ENCODE results near the gene COL20A1. TPM values are rescaled to one million over a fixed set of nuclear protein-coding genes. Genes with fewer than 3 reads are reported as not detected.
A peak's percentile ranks its signal among the peaks of the same experiment; 100 is the strongest.

Gene COL20A1
- total RNA-seq, 4 donors from 2014 or later = not detected

DNA sequence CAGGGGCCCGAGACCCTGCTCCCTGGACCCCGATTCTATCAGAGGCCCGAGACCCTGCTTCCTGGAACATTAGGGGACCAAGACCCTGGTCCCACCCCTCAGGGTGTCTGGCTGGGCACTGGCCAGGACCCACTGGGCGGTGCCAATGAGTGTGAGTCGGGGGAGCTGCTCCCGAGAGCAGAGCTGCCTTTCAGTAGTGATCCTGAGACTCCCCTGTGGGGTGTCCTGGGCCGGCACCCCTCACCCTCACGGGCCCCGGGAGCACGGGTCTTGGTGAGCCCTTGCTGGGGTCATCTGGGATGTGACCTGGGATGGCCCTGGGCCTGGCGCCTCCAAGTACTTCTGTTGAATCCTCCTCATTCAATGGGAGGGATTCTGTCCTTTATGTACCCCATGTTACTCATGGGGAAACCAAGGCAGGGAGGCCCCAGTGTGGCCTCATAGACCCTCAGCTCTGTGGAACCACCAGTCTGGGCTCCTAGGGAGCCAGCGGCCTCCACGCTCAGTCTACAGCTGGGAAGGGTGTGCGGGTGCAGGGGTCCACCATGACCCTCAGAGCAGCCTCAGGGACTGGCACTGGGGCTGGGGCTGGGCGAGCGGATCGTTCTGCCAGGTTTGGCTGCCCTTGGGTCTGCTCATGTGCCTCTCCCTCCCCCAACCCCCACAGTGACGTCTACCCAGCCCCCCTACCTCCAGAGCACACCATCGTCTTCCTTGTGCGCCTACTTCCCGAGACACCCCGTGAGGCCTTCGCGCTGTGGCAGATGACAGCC, 25.6 kb downstream of the COL20A1 start:
- H3K4me3 ChIP-seq (ENCODE audit: low read depth, poor library complexity, severe bottlenecking) = no peak overlapping the region
- TF ChIP-seq, protein P1, sequence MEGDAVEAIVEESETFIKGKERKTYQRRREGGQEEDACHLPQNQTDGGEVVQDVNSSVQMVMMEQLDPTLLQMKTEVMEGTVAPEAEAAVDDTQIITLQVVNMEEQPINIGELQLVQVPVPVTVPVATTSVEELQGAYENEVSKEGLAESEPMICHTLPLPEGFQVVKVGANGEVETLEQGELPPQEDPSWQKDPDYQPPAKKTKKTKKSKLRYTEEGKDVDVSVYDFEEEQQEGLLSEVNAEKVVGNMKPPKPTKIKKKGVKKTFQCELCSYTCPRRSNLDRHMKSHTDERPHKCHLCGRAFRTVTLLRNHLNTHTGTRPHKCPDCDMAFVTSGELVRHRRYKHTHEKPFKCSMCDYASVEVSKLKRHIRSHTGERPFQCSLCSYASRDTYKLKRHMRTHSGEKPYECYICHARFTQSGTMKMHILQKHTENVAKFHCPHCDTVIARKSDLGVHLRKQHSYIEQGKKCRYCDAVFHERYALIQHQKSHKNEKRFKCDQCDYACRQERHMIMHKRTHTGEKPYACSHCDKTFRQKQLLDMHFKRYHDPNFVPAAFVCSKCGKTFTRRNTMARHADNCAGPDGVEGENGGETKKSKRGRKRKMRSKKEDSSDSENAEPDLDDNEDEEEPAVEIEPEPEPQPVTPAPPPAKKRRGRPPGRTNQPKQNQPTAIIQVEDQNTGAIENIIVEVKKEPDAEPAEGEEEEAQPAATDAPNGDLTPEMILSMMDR (IDR thresholded peaks at IDR 0.05) = no peak
- TF ChIP-seq POLR2A (IDR thresholded peaks at IDR 0.05) = no peak
- peak in 1 of 2 donors; percentile 79 for DNase-seq (ENCODE audit: low spot score in 2 of 2)
- 81 to 91% methylated on average over 10 to 23 of the region's 24 CpGs for WGBS, 2 donors
- intact Hi-C loops (cut with DNase I; ENCODE audit: low total_unique reads) = loop anchor here (10.0 kb wide), 1 partner anchor 66 kb away; no protein-coding TSS in a partner anchor

DNA sequence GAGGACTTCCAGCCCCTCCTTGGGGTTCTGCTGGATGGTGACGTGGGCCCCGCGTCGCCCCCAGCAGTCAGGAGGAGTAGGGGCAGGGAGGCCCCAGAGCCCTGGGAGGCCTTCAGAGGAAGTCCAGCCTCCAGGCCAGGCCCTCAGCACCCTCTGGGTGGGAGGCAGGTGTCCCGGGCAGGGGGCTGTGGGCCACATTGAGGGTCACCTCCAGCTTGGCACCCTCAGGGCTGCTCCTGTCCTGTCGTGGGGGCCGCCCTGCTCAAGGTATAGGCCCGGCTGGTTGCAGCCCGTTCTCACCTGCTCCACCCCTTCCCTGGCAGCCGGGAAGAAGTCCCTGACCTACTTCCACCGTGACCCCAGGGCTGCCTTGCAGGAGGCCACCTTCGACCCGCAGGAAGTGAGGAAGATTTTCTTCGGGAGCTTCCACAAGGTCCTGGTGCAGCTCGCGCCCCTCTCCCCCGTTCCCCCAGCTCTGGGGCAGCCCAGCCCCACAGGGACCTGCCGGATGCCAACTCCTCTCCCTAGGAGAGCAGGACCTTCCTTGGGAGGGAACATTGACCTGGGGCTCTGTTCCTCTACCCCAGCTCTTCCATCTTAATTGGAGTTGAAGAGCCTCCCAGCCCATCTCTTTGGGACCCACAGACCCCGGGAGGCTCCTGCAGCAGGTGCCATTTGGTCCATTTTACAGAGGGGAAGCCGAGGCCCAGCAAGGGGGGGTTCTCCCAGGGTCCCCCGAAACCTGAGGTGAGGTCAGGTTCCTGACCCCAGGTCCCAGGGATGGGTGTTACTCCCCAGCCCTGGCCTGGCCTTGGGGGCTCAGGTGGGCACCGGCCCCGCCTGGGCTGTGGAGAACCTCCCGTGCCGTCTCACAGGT, 26.4 kb downstream of the COL20A1 start:
- intact Hi-C loops (cut with DNase I; ENCODE audit: low total_unique reads) = loop anchor here (10.0 kb wide), 1 partner anchor 65 kb away; no protein-coding TSS in a partner anchor
- DNase-seq (ENCODE audit: low spot score in 2 of 2) = peak in 1 of 2 donors; percentile 67
- TF ChIP-seq, protein P1 (IDR thresholded peaks at IDR 0.05) = no peak
- TF ChIP-seq POLR2A (IDR thresholded peaks at IDR 0.05) = no peak
- 71 to 76% methylated on average over 22 to 23 of the region's 25 CpGs for WGBS, 2 donors
- H3K4me3 ChIP-seq (ENCODE audit: low read depth, poor library complexity, severe bottlenecking) = no peak overlapping the region

DNA sequence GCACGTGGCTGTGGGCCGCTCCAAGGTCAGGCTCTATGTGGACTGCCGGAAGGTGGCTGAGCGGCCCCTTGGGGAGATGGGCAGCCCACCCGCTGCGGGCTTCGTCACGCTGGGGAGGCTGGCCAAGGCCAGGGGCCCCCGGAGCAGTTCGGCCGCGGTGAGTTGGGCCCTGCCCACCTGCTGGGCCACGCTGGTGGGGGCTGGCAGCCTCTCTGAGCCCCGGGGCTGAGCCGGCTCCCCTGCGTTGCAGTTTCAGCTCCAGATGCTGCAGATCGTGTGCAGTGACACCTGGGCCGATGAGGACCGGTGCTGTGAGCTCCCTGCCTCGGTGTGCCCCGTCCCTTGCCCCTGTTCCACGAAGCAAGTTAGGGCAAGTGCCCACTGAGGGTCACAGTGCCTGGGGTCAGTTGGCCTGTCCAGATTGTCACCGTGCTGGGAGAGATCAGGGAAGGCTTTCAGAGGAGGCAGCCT, 27.1 kb downstream of the COL20A1 start:
- no peak overlapping the region for H3K4me3 ChIP-seq (ENCODE audit: low read depth, poor library complexity, severe bottlenecking)
- DNase-seq (ENCODE audit: low spot score in 2 of 2) = peak in 1 of 2 donors; percentile 82
- TF ChIP-seq, protein P1 (IDR thresholded peaks at IDR 0.05) = no peak
- no peak for TF ChIP-seq POLR2A (IDR thresholded peaks at IDR 0.05)
- intact Hi-C loops (cut with DNase I; ENCODE audit: low total_unique reads) = no loop called here
- 50 to 72% methylated on average over 2 of the region's 23 CpGs for WGBS, 2 donors

DNA sequence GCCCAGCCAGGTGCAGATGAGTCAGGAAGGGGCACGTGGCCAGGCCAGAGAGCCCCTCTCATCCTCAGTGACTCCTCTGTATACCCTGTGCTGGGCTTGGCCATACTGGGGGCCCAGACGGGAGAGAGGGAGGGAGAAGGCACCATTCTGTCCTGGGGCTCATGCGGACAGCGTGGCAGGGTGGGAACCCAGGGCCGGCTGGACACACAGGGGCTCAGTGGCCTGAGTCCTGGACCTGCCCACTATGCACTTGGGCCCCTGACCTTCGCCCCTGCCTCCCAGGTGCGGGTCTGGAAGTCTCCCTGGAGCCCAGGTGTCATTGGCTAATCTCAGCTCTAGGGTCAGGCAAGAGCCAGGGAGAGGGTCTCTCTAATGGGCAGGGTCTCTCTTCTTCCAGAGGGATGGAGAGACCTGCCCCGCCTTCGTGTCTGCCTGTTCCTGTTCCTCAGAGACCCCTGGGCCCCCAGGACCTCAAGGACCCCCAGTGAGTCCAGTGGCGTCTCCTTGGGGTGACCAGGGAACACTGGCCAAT, 27.7 kb downstream of the COL20A1 start:
- TF ChIP-seq, protein P1 (IDR thresholded peaks at IDR 0.05) = no peak
- no peak for TF ChIP-seq POLR2A (IDR thresholded peaks at IDR 0.05)
- DNase-seq (ENCODE audit: low spot score in 2 of 2) = peak in 1 of 2 donors; percentile 70
- WGBS, 2 donors = 71 to 79% methylated on average over 2 to 10 of the region's 10 CpGs
- intact Hi-C loops (cut with DNase I; ENCODE audit: low total_unique reads) = no loop called here
- H3K4me3 ChIP-seq (ENCODE audit: low read depth, poor library complexity, severe bottlenecking) = no peak overlapping the region

DNA sequence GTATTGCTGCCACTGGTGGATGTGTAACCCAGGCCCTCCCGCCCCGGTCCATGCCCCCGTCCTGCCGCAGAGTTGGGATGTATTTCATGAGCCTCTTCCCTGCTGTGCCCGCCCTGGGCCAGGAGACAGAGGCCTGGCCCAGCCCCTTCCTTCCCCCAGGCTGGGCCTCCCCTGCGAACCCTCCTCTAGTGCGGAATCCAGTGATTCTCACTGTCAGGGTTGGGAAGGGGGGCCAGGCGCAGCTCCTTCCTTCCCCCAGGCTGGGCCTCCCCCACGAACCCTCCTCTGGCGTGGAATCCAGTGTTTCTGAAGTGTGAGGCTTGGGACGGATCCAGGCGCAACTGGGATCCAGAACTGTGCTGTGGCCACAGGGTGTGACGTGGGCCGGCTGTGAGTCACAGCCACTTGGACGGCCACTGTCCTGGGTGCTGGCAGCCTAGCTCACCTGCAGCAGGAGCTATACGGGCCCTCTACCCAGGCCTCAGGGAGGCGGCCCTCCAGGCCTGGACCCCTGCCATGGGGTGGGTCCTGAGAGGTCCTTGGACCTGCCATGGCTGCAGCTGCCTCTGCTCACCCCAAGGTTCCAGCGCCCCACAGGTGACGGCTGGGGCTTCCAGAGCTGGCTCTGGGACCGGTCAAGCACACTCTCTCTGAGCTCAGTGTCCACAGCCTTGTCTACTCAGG, 28.3 kb downstream of the COL20A1 start:
- 47 to 61% methylated on average over 14 to 20 of the region's 20 CpGs for WGBS, 2 donors
- intact Hi-C loops (cut with DNase I; ENCODE audit: low total_unique reads) = no loop called here
- DNase-seq (ENCODE audit: low spot score in 2 of 2) = peak in 1 of 2 donors; percentile 74
- TF ChIP-seq, protein P1 (IDR thresholded peaks at IDR 0.05) = no peak
- TF ChIP-seq POLR2A (IDR thresholded peaks at IDR 0.05) = no peak
- H3K4me3 ChIP-seq (ENCODE audit: low read depth, poor library complexity, severe bottlenecking) = no peak overlapping the region
